OCI-LY7 (cell line): ENCODE measurements around the gene RASSF10.

Experiments used
- CTCF ChIP-seq: fragments of 200-600 bp; sonication (generic); conservative IDR thresholded peaks from 2 replicates; pipeline ENCODE4 v1.5.1; 2014; ENCODE audit warnings: mild to moderate bottlenecking, antibody characterized with exemption, low read length, moderate library complexity, mixed read lengths
- EZH2phosphoT487 ChIP-seq: fragments of 200-600 bp; sonication (generic); IDR thresholded peaks from 2 replicates; pipeline ENCODE4 v1.6.1; 2018; ENCODE audit warnings: low read depth, borderline replicate concordance, mild to moderate bottlenecking, mixed run types, antibody characterized with exemption, low read length, moderate library complexity, mixed read lengths

DNA sequence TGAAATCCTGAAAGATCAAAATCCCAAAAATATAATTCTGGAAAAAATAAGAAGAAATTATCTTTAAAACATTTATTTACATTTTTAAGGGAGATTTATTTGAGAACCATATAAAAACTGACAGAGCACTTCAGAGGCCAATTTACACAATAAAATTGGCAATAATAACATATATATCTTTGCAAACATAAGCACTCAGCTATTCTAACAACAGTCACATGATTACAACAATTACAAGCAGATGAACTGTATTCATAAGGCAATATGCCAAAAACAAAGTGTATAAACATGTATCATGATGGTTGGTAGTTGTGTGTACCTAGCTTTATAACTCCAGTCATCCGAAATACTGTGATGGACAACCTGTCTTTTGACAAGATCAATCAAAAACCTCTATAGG, 17.7 kb upstream of the RASSF10 start:
- TF ChIP-seq CTCF = no peak
- no peak for TF ChIP-seq EZH2phosphoT487
